CD4-positive, alpha-beta T cell treated with Interleukin-10 for 1 hour (primary cell): ENCODE measurements around the gene NDST1.

Experiments used
- DNase-seq: peaks from one replicate; pipeline ENCODE4 v3.0.0-alpha.2; 2020

NDST1 gene

GRCh38 chr5:150489360-150490295 lies 18.3 kb upstream of the NDST1 start:
- no peak for DNase-seq

- no peak for DNase-seq
Measured at GRCh38 chr5:150490296-150490669, 17.6 kb upstream of the NDST1 start.

- no peak for DNase-seq
Measured at GRCh38 chr5:150490754-150491153, 17.2 kb upstream of the NDST1 start.

- no peak for DNase-seq
Measured at GRCh38 chr5:150491876-150492275, 16.1 kb upstream of the NDST1 start.

DNA sequence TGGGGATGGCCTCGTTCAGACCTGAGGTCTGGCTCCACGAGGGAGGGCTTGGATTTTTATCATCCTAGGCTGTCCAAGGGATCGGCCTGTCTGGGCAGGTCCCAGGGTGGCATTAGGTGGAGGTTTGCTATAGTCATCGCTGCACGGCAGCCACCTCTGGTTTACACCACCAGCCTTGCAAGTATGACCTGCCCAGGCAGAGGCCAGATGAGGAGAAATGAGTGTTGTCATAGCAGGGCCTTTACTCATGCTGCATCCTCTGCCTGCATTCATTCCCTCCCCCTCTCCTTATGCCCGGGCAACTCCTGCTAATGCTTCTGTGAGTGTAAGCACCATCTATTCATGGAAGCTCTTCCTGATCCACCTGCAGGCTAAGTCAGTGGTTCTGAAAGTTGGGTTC lies 15.3 kb upstream of the NDST1 start:
- no peak for DNase-seq

GRCh38 chr5:150496098-150496497 lies 11.8 kb upstream of the NDST1 start:
- DNase-seq = no peak

GRCh38 chr5:150496534-150496933 lies 11.4 kb upstream of the NDST1 start:
- no peak for DNase-seq

- DNase-seq = no peak
Measured at GRCh38 chr5:150497274-150497988, 10.5 kb upstream of the NDST1 start.

- DNase-seq = no peak
Measured at GRCh38 chr5:150497989-150498317, 10.0 kb upstream of the NDST1 start.

DNA sequence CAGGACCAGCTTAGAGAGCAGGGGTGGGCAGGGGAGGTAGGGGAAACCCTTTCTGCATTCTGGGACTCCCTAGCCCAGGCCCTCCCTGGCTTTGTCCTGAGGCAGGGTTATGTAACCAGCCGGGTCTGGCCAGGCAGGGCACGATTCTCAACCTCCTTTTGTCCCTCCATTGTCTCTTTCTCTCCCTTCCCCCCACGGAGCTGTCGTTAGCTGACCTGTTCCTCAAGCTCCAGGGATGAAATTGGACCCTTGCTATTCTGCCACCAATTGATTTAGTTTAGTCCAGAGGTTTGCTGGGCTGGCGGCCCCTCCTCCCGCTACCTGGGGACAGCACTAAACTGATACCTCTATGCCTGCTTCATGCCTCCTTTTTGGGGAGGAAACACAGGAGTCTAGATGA lies 9.4 kb upstream of the NDST1 start:
- no peak for DNase-seq

GRCh38 chr5:150498971-150499370 lies 9.0 kb upstream of the NDST1 start:
- DNase-seq = no peak

- no peak for DNase-seq
Measured at GRCh38 chr5:150499437-150499956, 8.4 kb upstream of the NDST1 start.

DNA sequence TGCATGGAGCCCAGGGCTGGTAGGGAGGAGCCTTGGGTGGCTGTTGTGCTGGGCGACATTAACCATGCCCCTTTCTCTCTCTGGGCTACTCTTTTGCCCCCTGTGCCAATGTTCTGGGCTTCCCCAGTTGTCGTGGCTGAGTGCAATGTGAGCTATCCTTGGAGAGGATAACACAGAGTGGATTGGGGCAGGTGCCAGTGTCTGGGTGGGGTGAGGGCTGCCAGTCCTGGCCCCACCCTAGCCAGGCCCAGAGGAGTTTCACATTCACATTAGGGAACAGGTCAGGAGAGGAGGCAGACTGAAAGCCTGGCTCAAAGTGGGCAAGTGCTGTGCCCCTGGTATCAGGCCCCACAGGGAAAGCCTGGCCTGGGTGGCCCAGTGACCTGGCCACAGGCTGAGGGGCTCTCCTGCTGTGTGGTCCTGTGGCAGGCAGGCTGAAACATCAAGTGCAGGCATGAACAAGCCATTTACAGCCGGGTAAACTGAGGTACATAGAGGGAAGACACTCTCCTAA lies 7.5 kb upstream of the NDST1 start:
- no peak for DNase-seq

GRCh38 chr5:150500905-150501304 lies 7.0 kb upstream of the NDST1 start:
- DNase-seq = no peak

DNA sequence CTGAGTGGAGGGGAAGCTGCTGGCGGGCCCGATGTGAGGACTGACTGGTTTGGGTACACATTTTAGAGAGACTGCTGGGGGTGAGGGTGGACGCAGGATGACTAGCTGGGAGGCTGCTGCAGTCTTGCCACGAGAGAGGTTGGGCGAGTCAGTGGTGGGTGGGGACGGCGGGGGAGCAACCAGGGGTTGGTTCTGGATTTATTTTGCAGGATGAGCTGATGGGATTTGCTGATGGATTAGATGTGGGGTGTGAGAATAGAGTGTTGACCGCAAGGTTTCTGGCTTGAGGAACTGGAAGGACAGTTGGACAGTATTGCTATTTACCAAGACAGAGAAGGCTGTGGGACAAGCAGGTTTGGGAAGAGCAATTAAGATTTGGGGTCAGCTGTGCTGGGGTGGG lies 5.8 kb upstream of the NDST1 start:
- no peak for DNase-seq

DNA sequence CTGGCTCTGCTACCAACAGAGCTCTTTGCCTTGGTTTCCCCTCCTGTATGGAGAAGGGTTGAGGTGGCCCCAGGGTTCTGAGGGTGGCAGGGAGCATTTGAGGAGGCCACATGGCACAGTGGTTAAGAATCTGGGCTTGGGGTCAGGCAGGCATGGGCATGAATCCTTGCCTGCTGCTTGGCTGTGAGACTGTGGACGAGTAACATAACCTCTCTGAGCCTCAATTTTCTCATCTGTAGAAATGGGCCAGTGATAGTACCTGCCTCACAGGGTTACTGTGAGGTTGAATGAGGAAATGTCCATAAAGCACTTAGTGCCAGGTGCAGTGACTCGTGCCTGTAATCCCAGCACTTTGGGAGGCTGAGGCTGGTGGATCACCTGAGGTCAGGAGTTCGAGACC lies 5.1 kb upstream of the NDST1 start:
- no peak for DNase-seq

GRCh38 chr5:150503386-150503785 lies 4.5 kb upstream of the NDST1 start:
- DNase-seq = no peak

GRCh38 chr5:150503977-150504620 lies 3.8 kb upstream of the NDST1 start:
- DNase-seq = no peak

DNA sequence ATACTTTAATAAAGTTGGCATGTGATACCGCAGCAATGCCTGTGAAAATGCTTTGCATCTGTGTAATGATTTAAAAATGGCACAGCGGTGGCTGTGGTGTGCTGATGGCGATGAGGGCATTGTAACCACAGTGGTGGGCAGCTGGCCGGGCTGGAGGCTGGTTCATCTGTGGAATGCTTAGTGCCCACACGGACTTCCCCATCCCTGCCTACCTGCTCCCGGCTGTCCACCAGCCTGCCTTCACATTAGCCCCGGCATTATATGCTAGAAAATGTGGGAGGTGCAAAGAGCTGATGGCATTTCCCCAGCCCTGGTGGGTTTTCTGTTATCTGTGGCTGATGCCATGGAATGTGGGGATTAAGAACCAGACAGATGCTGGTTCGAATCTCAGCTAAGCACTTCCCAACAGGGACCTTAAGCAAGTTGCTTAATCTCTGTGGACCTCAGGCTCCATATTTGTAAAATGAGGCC lies 2.9 kb upstream of the NDST1 start:
- no peak for DNase-seq

GRCh38 chr5:150505816-150506215 lies 2.1 kb upstream of the NDST1 start:
- no peak for DNase-seq

GRCh38 chr5:150506571-150507473 lies 1.1 kb upstream of the NDST1 start:
- DNase-seq = no peak

DNA sequence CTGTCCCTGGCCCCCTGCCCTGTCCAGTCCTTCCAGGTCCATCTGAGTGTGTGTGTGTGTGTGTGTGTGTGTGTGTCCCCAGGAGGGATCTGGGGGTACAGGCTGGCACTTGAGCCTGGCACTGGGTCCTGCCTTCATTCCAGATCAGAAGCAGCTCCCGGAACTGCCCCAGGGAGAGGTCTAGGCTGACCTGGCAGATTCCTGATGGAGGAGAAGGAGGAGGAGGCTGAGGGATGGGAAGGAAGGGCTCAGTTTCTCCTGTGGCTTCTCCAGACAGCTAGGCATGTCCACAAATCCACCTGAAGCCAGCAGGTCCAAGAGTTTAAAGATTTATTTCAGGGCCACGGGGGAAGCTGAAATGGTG lies 328 bp downstream of the NDST1 start:
- no peak for DNase-seq
